H9 (cell line): ENCODE results near the gene DCAF7. TPM values are rescaled to one million over a fixed set of nuclear protein-coding genes. Genes with fewer than 3 reads are reported as not detected.
A peak's percentile ranks its signal among the peaks of the same experiment; 100 is the strongest.

Experiments
- DNase-seq: peaks from one replicate; pipeline ENCODE4 v3.0.0-alpha.2; 2017
- H2AFZ ChIP-seq: one replicate; pipeline ENCODE4 v1.6.1; 2013; ENCODE audit warnings: mild to moderate bottlenecking, low read length, control low read depth, moderate library complexity
- H2AK5ac ChIP-seq: 2 replicates; pipeline ENCODE4 v1.6.1; 2013; ENCODE audit warnings: low read length, control low read depth, mixed read lengths; ENCODE audit not compliant: insufficient read length
- H2BK120ac ChIP-seq: one replicate; pipeline ENCODE4 v1.6.1; 2013; ENCODE audit warnings: low read depth, mild to moderate bottlenecking, low read length, control low read depth, inconsistent platforms; ENCODE audit not compliant: poor library complexity, severe bottlenecking
- H2BK12ac ChIP-seq: 2 replicates; pipeline ENCODE4 v1.6.1; 2013; ENCODE audit warnings: low read length, control low read depth, mixed read lengths, low read depth; ENCODE audit not compliant: insufficient read length
- H2BK15ac ChIP-seq: 2 replicates; pipeline ENCODE4 v1.6.1; 2013; ENCODE audit warnings: low read depth, low read length, control low read depth
- H2BK20ac ChIP-seq: one replicate; pipeline ENCODE4 v1.6.1; 2013; ENCODE audit warnings: low read depth, mild to moderate bottlenecking, low read length, control low read depth, inconsistent platforms; ENCODE audit not compliant: poor library complexity, severe bottlenecking
- H2BK5ac ChIP-seq: 2 replicates; pipeline ENCODE4 v1.6.1; 2013; ENCODE audit warnings: low read length, control low read depth, mixed read lengths; ENCODE audit not compliant: insufficient read length
- H3K14ac ChIP-seq: 2 replicates; pipeline ENCODE4 v1.6.1; 2013; ENCODE audit warnings: low read length, control low read depth; ENCODE audit not compliant: insufficient read depth
- H3K18ac ChIP-seq: 2 replicates; pipeline ENCODE4 v1.6.1; 2013; ENCODE audit warnings: low read depth, mild to moderate bottlenecking, mixed read lengths, low read length, control low read depth; ENCODE audit not compliant: insufficient read length
- H3K23ac ChIP-seq: 2 replicates; pipeline ENCODE4 v1.6.1; 2013; ENCODE audit warnings: low read length, control low read depth, mixed read lengths, low read depth; ENCODE audit not compliant: insufficient read length
- H3K23me2 ChIP-seq: 2 replicates; pipeline ENCODE4 v1.6.1; 2013; ENCODE audit warnings: low read depth, mild to moderate bottlenecking, mixed read lengths, low read length, control low read depth; ENCODE audit not compliant: insufficient read length, poor library complexity, severe bottlenecking
- H3K27ac ChIP-seq: 2 replicates; pipeline ENCODE4 v1.5.1; 2013; ENCODE audit warnings: low read length, control low read depth, mixed read lengths, low read depth; ENCODE audit not compliant: insufficient read length
- H3K27me3 ChIP-seq: 2 replicates; pipeline ENCODE4 v1.6.1; 2013; ENCODE audit warnings: low read length, control low read depth, inconsistent platforms; ENCODE audit not compliant: insufficient read depth
- H3K4ac ChIP-seq: 2 replicates; pipeline ENCODE4 v1.6.1; 2013; ENCODE audit warnings: low read depth, mild to moderate bottlenecking, control low read depth, inconsistent platforms, low read length, moderate library complexity
- H3K4me1 ChIP-seq: 2 replicates; pipeline ENCODE4 v1.6.1; 2013; ENCODE audit warnings: low read length, control low read depth, inconsistent platforms; ENCODE audit not compliant: insufficient read depth
- H3K4me2 ChIP-seq: 2 replicates; pipeline ENCODE4 v1.6.1; 2013; ENCODE audit warnings: low read length, control low read depth, mixed read lengths; ENCODE audit not compliant: insufficient read length, insufficient read depth
- H3K56ac ChIP-seq: 2 replicates; pipeline ENCODE4 v1.6.1; 2013; ENCODE audit warnings: low read depth, mild to moderate bottlenecking, mixed read lengths, low read length, control low read depth; ENCODE audit not compliant: insufficient read length
- H3K79me1 ChIP-seq: 2 replicates; pipeline ENCODE4 v1.6.1; 2013; ENCODE audit warnings: low read depth, mild to moderate bottlenecking, moderate library complexity, low read length, control low read depth, inconsistent platforms; ENCODE audit not compliant: insufficient read depth, poor library complexity, severe bottlenecking
- H3K79me2 ChIP-seq: 2 replicates; pipeline ENCODE4 v1.6.1; 2013; ENCODE audit warnings: low read length, control low read depth, inconsistent platforms; ENCODE audit not compliant: insufficient read depth
- H3K9ac ChIP-seq: 2 replicates; pipeline ENCODE4 v1.6.1; 2013; ENCODE audit warnings: low read length, control low read depth, mixed read lengths; ENCODE audit not compliant: insufficient read length; ENCODE audit errors: extremely low read depth
- H3K9me3 ChIP-seq: one replicate; pipeline ENCODE4 v1.6.1; 2013; ENCODE audit warnings: low read depth, low read length, inconsistent platforms; ENCODE audit not compliant: control insufficient read depth
- H3T11ph ChIP-seq: one replicate; pipeline ENCODE4 v1.6.1; 2013; ENCODE audit warnings: mild to moderate bottlenecking, low read length, control low read depth, inconsistent platforms
- H4K20me1 ChIP-seq: one replicate; pipeline ENCODE4 v1.6.1; 2013; ENCODE audit not compliant: control insufficient read depth, insufficient read length, insufficient read depth
- H4K5ac ChIP-seq: 2 replicates; pipeline ENCODE4 v1.6.1; 2013; ENCODE audit warnings: low read depth, mild to moderate bottlenecking, mixed read lengths, low read length, control low read depth; ENCODE audit not compliant: insufficient read length
- H4K8ac ChIP-seq: replicated peaks from 2 replicates; pipeline ENCODE4 v1.6.1; 2013; ENCODE audit warnings: low read length, control low read depth, mixed read lengths, low read depth; ENCODE audit not compliant: insufficient read length
- H4K91ac ChIP-seq: 2 replicates; pipeline ENCODE4 v1.6.1; 2013; ENCODE audit warnings: low read depth, mild to moderate bottlenecking, moderate library complexity, mixed read lengths, low read length, control low read depth; ENCODE audit not compliant: insufficient read length
- H3K27ac Mint-ChIP-seq, 3 experiments: 2 replicates in 2 of 3; 3 replicates in 1 of 3; pipeline ENCODE4 v1.8.0; 2020 to 2021; ENCODE audit warnings: mixed read lengths in 3 of 3, mild to moderate bottlenecking in 1 of 3, moderate library complexity in 1 of 3
- H3K27me3 Mint-ChIP-seq: 2 replicates; pipeline ENCODE4 v1.8.0; 2021; ENCODE audit warnings: low read depth, mild to moderate bottlenecking, moderate library complexity, mixed read lengths
- H3K36me3 Mint-ChIP-seq, 3 experiments: 2 replicates in 2 of 3; 3 replicates in 1 of 3; pipeline ENCODE4 v1.8.0; 2020 to 2021; ENCODE audit warnings: low read depth in 3 of 3, mixed read lengths in 3 of 3; ENCODE audit not compliant: insufficient read depth in 1 of 3
- H3K4me1 Mint-ChIP-seq, 2 experiments: 2 replicates each; pipeline ENCODE4 v1.8.0; 2020; ENCODE audit warnings: mixed read lengths in 2 of 2
- H3K4me3 Mint-ChIP-seq, 2 experiments: 2 replicates in 1 of 2; 3 replicates in 1 of 2; pipeline ENCODE4 v1.8.0; 2020 to 2021; ENCODE audit warnings: mild to moderate bottlenecking in 2 of 2, mixed read lengths in 2 of 2, moderate library complexity in 1 of 2
- H3K9me3 Mint-ChIP-seq, 2 experiments: 2 replicates in 1 of 2; 3 replicates in 1 of 2; pipeline ENCODE4 v1.8.0; 2020; ENCODE audit warnings: mild to moderate bottlenecking in 2 of 2, mixed read lengths in 2 of 2, moderate library complexity in 1 of 2
- WGBS: extraction: QIAGEN DNeasy Blood & Tissue Kit; methylation state at CpG from one replicate; pipeline ENCODE4 v1.1.7; 2013; ENCODE audit warnings: missing lambda C conversion rate, low lambda C conversion rate, mixed read lengths; ENCODE audit not compliant: insufficient read length; ENCODE audit errors: extremely low coverage; 5-methylcytosine and 5-hydroxymethylcytosine counted together
- total RNA-seq: library from RNA; stranded (reverse); gene quantifications from 2 replicates; pipeline ENCODE4 v1.2.1, GENCODE V29; 2021
- TF ChIP-seq, protein P1 (sequence below): fragments of 200-600 bp; sonication (generic); conservative IDR thresholded peaks from 3 replicates; pipeline ENCODE4 v1.8.0; 2021; ENCODE audit warnings: antibody characterized with exemption, mild to moderate bottlenecking

Gene DCAF7
- total RNA-seq, 1 experiment from 2014 or later, result 86.2 TPM

DNA sequence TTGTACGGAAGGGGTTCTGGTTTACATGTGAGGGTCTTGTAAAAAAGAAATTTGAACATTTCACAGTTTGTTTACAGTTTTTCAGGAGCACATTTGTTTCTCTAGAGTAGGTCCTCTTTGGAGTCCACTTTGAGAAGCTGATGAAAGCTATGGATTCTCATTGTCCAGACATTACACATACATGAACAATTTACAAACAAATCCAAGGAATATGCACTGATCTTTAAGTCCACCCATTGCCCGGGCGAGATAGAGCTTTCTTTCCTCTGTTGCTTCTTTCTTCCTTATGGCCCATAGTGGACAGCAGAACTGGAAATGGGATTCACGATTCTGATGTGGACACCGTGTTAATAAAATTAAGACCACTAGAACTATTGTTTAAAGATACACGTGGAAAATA, 1.9 kb downstream of the DCAF7 start:
- Histone ChIP-seq H3K79me1 (no peaks in the 10 kb centered on the region), H4K8ac (no peak overlapping the region), H3K23me2 (peaks cover 9% of the 10 kb centered on the region), H3K4me2 (peak overlapping the region; percentile 99), H3K27me3 (no peaks in the 10 kb centered on the region), H3K9me3 (no peaks in the 10 kb centered on the region), H3K4me1 (no peaks in the 10 kb centered on the region), H3K56ac (no peak overlapping the region), H2AK5ac (no peak overlapping the region), H3T11ph (no peak overlapping the region), H3K14ac (no peak overlapping the region), H3K4ac (no peak overlapping the region), H3K23ac (no peak overlapping the region), H3K27ac (no peak overlapping the region), H2BK5ac (no peak overlapping the region), H3K18ac (no peak overlapping the region), H3K79me2 (peaks cover 29% of the 10 kb centered on the region), H4K91ac (no peak overlapping the region), H2BK20ac (no peak overlapping the region), H4K5ac (no peak overlapping the region), H2BK120ac (no peak overlapping the region), H4K20me1 (no peaks in the 10 kb centered on the region), H2BK15ac (no peak overlapping the region), H2BK12ac (no peak overlapping the region), H3K9ac (peak overlapping the region; percentile 27), H2AFZ (no peak overlapping the region)
- peaks cover 4 to 17% (median 9%) of the 10 kb centered on the region in 3 experiments; a peak in 6 of 7 replicates for H3K36me3 Mint-ChIP-seq
- peak overlapping the region in 2 of 3 experiments; percentile 74 to 94; a peak in 2 of 7 replicates for H3K27ac Mint-ChIP-seq
- H3K9me3 Mint-ChIP-seq, result peaks cover 0 to 4% of the 10 kb centered on the region in 2 experiments; a peak in 1 of 5 replicates
- DNase-seq, result no peak
- H3K4me3 Mint-ChIP-seq, result peak overlapping the region; percentile 98 to 99
- TF ChIP-seq, protein P1, sequence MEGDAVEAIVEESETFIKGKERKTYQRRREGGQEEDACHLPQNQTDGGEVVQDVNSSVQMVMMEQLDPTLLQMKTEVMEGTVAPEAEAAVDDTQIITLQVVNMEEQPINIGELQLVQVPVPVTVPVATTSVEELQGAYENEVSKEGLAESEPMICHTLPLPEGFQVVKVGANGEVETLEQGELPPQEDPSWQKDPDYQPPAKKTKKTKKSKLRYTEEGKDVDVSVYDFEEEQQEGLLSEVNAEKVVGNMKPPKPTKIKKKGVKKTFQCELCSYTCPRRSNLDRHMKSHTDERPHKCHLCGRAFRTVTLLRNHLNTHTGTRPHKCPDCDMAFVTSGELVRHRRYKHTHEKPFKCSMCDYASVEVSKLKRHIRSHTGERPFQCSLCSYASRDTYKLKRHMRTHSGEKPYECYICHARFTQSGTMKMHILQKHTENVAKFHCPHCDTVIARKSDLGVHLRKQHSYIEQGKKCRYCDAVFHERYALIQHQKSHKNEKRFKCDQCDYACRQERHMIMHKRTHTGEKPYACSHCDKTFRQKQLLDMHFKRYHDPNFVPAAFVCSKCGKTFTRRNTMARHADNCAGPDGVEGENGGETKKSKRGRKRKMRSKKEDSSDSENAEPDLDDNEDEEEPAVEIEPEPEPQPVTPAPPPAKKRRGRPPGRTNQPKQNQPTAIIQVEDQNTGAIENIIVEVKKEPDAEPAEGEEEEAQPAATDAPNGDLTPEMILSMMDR, result no peak
- peaks cover 1% of the 10 kb centered on the region; the same call in 1 of the 2 replicates for H3K27me3 Mint-ChIP-seq
- H3K4me1 Mint-ChIP-seq, result peaks cover 19 to 24% of the 10 kb centered on the region in 2 experiments
- WGBS, result no CpG with 5 or more reads among the region's 6 CpGs
